Astrocyte (in vitro differentiated cells and primary cell): ENCODE results near the gene COMMD7. TPM values are rescaled to one million over a fixed set of nuclear protein-coding genes. Genes with fewer than 3 reads are reported as not detected.

Experiments used
- DNase-seq: peaks from one replicate; pipeline ENCODE4 v3.0.0-alpha.2; 2010; ENCODE audit warnings: low read depth
- FAIRE-seq: peaks from 2 replicates; lab custom pipeline; 2011; peaks lifted over from hg19 to GRCh38; lab: Jason Lieb, UNC
- H2AFZ ChIP-seq: 2 replicates; pipeline ENCODE4 v1.6.0; 2012; ENCODE audit warnings: low read depth, low read length, inconsistent platforms
- H3K27ac ChIP-seq: 2 replicates; pipeline ENCODE4 v1.5.1; 2011; ENCODE audit warnings: low read depth, low read length, inconsistent platforms
- H3K27me3 ChIP-seq: 2 replicates; pipeline ENCODE4 v1.6.0; 2011; ENCODE audit warnings: low read length, inconsistent platforms; ENCODE audit not compliant: insufficient read depth
- H3K36me3 ChIP-seq: 2 replicates; pipeline ENCODE4 v1.5.1; 2011; ENCODE audit warnings: low read length, inconsistent platforms; ENCODE audit not compliant: insufficient read depth
- H3K4me1 ChIP-seq: 2 replicates; pipeline ENCODE4 v1.5.1; 2011; ENCODE audit warnings: low read length, inconsistent platforms; ENCODE audit not compliant: insufficient read depth
- H3K4me2 ChIP-seq: 2 replicates; pipeline ENCODE4 v1.6.0; 2012; ENCODE audit warnings: low read length, inconsistent platforms
- H3K4me3 ChIP-seq: 2 replicates; pipeline ENCODE4 v1.5.1; 2011; ENCODE audit warnings: low read depth, mild to moderate bottlenecking, low read length, inconsistent platforms; ENCODE audit not compliant: insufficient read depth
- H3K79me2 ChIP-seq: 2 replicates; pipeline ENCODE4 v1.6.0; 2012; ENCODE audit warnings: mild to moderate bottlenecking, low read length, inconsistent platforms; ENCODE audit not compliant: insufficient read depth
- H3K9ac ChIP-seq: 2 replicates; pipeline ENCODE4 v1.6.0; 2012; ENCODE audit warnings: mild to moderate bottlenecking, low read length, inconsistent platforms
- H3K9me3 ChIP-seq: 2 replicates; pipeline ENCODE4 v1.5.1; 2012; ENCODE audit warnings: low read depth, mild to moderate bottlenecking, low read length, inconsistent platforms; ENCODE audit not compliant: insufficient read depth
- H4K20me1 ChIP-seq: 2 replicates; pipeline ENCODE4 v1.6.0; 2012; ENCODE audit warnings: low read length, inconsistent platforms; ENCODE audit not compliant: insufficient read depth
- H3K27ac Mint-ChIP-seq: one replicate; pipeline ENCODE4 v1.8.0; 2021; ENCODE audit warnings: mild to moderate bottlenecking, mixed read lengths; ENCODE audit not compliant: unreplicated experiment
- H3K27me3 Mint-ChIP-seq: one replicate; pipeline ENCODE4 v1.8.0; 2021; ENCODE audit warnings: low read depth, mixed read lengths; ENCODE audit not compliant: unreplicated experiment
- H3K36me3 Mint-ChIP-seq: one replicate; pipeline ENCODE4 v1.8.0; 2021; ENCODE audit warnings: low read depth, mixed read lengths; ENCODE audit not compliant: unreplicated experiment
- H3K4me1 Mint-ChIP-seq: one replicate; pipeline ENCODE4 v1.8.0; 2021; ENCODE audit warnings: low read depth, mixed read lengths; ENCODE audit not compliant: unreplicated experiment
- H3K4me3 Mint-ChIP-seq: one replicate; pipeline ENCODE4 v1.8.0; 2021; ENCODE audit warnings: mild to moderate bottlenecking, moderate library complexity, mixed read lengths; ENCODE audit not compliant: unreplicated experiment
- H3K9me3 Mint-ChIP-seq: one replicate; pipeline ENCODE4 v1.8.0; 2021; ENCODE audit warnings: mild to moderate bottlenecking, mixed read lengths; ENCODE audit not compliant: unreplicated experiment
- CTCF ChIP-seq: IDR thresholded peaks from 2 replicates; pipeline ENCODE4 v1.5.1; 2011; ENCODE audit warnings: low read depth, mild to moderate bottlenecking, inconsistent platforms, low read length, moderate library complexity; ENCODE audit not compliant: insufficient read depth
- EZH2 ChIP-seq: IDR thresholded peaks from 2 replicates; pipeline ENCODE4 v1.6.1; 2012; ENCODE audit warnings: mild to moderate bottlenecking, low read length, inconsistent platforms; ENCODE audit not compliant: insufficient read depth
- total RNA-seq: library from RNA; stranded (reverse); gene quantifications from 2 replicates; pipeline ENCODE4 v1.2.1, GENCODE V29; 2021

COMMD7 gene
- total RNA-seq, 1 donor from 2014 or later, result 38.9 TPM

- Mint-ChIP-seq H3K9me3 (peaks cover 4% of the 10 kb centered on the region), H3K36me3 (no peaks in the 10 kb centered on the region), H3K4me1 (peaks cover 6% of the 10 kb centered on the region), H3K27ac (peak within 1 kb of the TSS; percentile 47), H3K4me3 (peak within 1 kb of the TSS; percentile 92), H3K27me3 (peaks cover 2% of the 10 kb centered on the region)
- H3K27me3 ChIP-seq, result no peaks in the 10 kb centered on the region
- peak; percentile 55 for DNase-seq
- H3K4me2 ChIP-seq, result peak within 1 kb of the TSS; percentile 100
- TF ChIP-seq EZH2 (no peak), CTCF (no peak)
- H4K20me1 ChIP-seq, result no peaks in the 10 kb centered on the region
- no peaks in the 10 kb centered on the region for H3K9me3 ChIP-seq
- no peak for FAIRE-seq
- H3K4me3 ChIP-seq, result peak within 1 kb of the TSS; percentile 74
- no peaks in the 10 kb centered on the region for H3K36me3 ChIP-seq
- peaks cover 40% of the 10 kb centered on the region for H3K79me2 ChIP-seq
- H2AFZ ChIP-seq, result peak within 1 kb of the TSS; percentile 90
- peaks cover 13% of the 10 kb centered on the region for H3K4me1 ChIP-seq
- peak within 1 kb of the TSS; percentile 26 for H3K27ac ChIP-seq
- peak within 1 kb of the TSS; percentile 86 for H3K9ac ChIP-seq
These were observed 18.8 kb upstream of the COMMD7 start, which contains the start of gene DNMT3B for GRCh38 chr20:32761831-32762753. Gene DNMT3B, plus strand, starts transcription at chr20:32762385. Its CDS starts 17,939 bp downstream, at chr20:32780324.

GRCh38 chr20:32761417-32761830, 18.2 kb upstream of the COMMD7 start:
- Mint-ChIP-seq H3K27me3 (peaks cover 2% of the 10 kb centered on the region), H3K9me3 (peaks cover 4% of the 10 kb centered on the region), H3K36me3 (no peaks in the 10 kb centered on the region), H3K4me1 (peaks cover 6% of the 10 kb centered on the region), H3K4me3 (peak overlapping the region; percentile 77), H3K27ac (peak overlapping the region; percentile 3)
- Histone ChIP-seq H3K27ac (no peak overlapping the region), H3K4me2 (peak overlapping the region; percentile 100), H3K27me3 (no peaks in the 10 kb centered on the region), H3K36me3 (no peaks in the 10 kb centered on the region), H4K20me1 (no peaks in the 10 kb centered on the region), H3K4me3 (peak overlapping the region; percentile 40), H2AFZ (peak overlapping the region; percentile 80), H3K9me3 (no peaks in the 10 kb centered on the region), H3K9ac (peak overlapping the region; percentile 86), H3K4me1 (peaks cover 13% of the 10 kb centered on the region), H3K79me2 (peaks cover 33% of the 10 kb centered on the region)
- FAIRE-seq (no peak), DNase-seq (no peak)
- TF ChIP-seq EZH2 (no peak), CTCF (no peak)

- Histone ChIP-seq H4K20me1 (no peaks in the 10 kb centered on the region), H3K9ac (no peak overlapping the region), H3K27ac (no peak overlapping the region), H3K9me3 (no peaks in the 10 kb centered on the region), H2AFZ (no peak overlapping the region), H3K79me2 (no peaks in the 10 kb centered on the region), H3K27me3 (no peaks in the 10 kb centered on the region), H3K4me3 (no peak overlapping the region), H3K4me1 (peaks cover 18% of the 10 kb centered on the region), H3K4me2 (no peak overlapping the region), H3K36me3 (no peaks in the 10 kb centered on the region)
- H3K27me3 Mint-ChIP-seq, result peaks cover 2% of the 10 kb centered on the region
- H3K36me3 Mint-ChIP-seq, result no peaks in the 10 kb centered on the region
- TF ChIP-seq EZH2 (no peak), CTCF (no peak)
- FAIRE-seq (no peak), DNase-seq (no peak)
- H3K27ac Mint-ChIP-seq, result no peak overlapping the region
- no peak overlapping the region for H3K4me3 Mint-ChIP-seq
- peaks cover under 1% of the 10 kb centered on the region for H3K9me3 Mint-ChIP-seq
- H3K4me1 Mint-ChIP-seq, result peaks cover 10% of the 10 kb centered on the region
These were observed 12.9 kb upstream of the COMMD7 start for GRCh38 chr20:32756156-32756555.
